ENCODE results near the gene LRRC8E.

- TF ChIP-seq, protein P1, sequence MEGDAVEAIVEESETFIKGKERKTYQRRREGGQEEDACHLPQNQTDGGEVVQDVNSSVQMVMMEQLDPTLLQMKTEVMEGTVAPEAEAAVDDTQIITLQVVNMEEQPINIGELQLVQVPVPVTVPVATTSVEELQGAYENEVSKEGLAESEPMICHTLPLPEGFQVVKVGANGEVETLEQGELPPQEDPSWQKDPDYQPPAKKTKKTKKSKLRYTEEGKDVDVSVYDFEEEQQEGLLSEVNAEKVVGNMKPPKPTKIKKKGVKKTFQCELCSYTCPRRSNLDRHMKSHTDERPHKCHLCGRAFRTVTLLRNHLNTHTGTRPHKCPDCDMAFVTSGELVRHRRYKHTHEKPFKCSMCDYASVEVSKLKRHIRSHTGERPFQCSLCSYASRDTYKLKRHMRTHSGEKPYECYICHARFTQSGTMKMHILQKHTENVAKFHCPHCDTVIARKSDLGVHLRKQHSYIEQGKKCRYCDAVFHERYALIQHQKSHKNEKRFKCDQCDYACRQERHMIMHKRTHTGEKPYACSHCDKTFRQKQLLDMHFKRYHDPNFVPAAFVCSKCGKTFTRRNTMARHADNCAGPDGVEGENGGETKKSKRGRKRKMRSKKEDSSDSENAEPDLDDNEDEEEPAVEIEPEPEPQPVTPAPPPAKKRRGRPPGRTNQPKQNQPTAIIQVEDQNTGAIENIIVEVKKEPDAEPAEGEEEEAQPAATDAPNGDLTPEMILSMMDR (conservative IDR thresholded peaks at IDR 0.05), result no peak; the same call in 1 of the 2 replicates
- no peak for TF ChIP-seq EZH2 (IDR thresholded peaks at IDR 0.05; ENCODE audit: low read depth)
Measured at GRCh38 chr19:7894612-7895309, 6.5 kb downstream of the LRRC8E start.
